AG09309 (cell line): ENCODE data around the gene NPAS1.

Experiments
- DNase-seq: peaks from one replicate; pipeline ENCODE4 v3.0.0-alpha.2; 2010; ENCODE audit warnings: low read depth
- H3K4me3 ChIP-seq: 2 replicates; pipeline ENCODE4 v1.5.1; 2011; ENCODE audit warnings: mild to moderate bottlenecking, low read depth, low read length, moderate library complexity; ENCODE audit not compliant: control insufficient read depth
- TF ChIP-seq, protein P1 (sequence below): IDR thresholded peaks from 2 replicates; pipeline ENCODE4 v1.5.1; 2011; ENCODE audit warnings: mild to moderate bottlenecking, low read depth, low read length, inconsistent platforms; ENCODE audit not compliant: insufficient read depth, control insufficient read depth; ENCODE audit errors: missing control alignments

NPAS1 gene

DNA sequence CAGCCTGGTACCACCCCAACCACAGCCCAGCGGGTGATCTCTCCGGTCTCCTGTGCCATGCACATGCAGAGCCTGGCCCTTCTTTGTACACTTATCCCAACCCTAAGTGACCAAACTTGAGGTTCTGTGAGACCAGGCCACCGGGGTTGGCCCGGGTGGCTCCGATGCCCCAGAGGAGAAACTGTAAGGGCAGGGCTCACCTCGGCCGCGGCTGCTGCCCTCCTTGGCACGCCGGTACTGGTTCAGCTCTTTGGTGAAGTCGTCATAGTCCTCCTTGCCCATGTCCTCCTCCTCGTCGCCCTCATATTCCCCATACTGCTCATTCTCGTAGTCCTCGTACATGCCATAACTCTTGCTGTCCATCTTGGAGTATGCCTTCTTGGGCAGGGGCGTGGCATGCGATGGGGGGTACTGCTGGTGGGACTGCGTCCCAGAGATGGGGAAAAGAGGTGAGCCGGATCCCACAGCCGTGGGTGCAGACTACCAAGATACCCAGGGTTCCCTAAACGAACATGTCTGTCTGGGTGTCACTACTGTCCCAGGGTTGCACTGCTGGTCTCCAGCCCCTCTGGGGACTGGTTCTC, 70.2 kb downstream of the NPAS1 start:
- H3K4me3 ChIP-seq, result no peak overlapping the region
- no peak for DNase-seq
- TF ChIP-seq, protein P1, sequence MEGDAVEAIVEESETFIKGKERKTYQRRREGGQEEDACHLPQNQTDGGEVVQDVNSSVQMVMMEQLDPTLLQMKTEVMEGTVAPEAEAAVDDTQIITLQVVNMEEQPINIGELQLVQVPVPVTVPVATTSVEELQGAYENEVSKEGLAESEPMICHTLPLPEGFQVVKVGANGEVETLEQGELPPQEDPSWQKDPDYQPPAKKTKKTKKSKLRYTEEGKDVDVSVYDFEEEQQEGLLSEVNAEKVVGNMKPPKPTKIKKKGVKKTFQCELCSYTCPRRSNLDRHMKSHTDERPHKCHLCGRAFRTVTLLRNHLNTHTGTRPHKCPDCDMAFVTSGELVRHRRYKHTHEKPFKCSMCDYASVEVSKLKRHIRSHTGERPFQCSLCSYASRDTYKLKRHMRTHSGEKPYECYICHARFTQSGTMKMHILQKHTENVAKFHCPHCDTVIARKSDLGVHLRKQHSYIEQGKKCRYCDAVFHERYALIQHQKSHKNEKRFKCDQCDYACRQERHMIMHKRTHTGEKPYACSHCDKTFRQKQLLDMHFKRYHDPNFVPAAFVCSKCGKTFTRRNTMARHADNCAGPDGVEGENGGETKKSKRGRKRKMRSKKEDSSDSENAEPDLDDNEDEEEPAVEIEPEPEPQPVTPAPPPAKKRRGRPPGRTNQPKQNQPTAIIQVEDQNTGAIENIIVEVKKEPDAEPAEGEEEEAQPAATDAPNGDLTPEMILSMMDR, result no peak

DNA sequence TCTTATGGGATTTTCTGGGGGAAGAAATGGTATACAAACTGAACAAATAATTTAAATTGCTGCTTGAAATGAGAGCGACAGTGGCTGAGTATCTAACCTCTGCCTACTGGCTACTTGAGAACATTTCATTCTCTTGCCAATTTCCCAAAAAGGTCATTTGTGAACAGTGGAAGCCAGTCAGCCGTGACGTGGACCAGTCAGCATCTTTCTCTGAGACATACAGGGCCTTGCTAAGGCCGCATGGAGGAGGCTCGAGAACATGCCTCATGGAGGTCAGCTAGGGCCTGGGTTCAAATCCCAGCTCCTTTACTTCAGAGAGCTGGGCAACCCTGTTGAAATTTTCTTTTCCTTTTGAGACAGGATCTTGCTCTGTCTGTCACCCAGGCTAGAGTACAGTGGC, 73.6 kb downstream of the NPAS1 start:
- DNase-seq, result no peak
- TF ChIP-seq, protein P1, result no peak
- no peak overlapping the region for H3K4me3 ChIP-seq

DNA sequence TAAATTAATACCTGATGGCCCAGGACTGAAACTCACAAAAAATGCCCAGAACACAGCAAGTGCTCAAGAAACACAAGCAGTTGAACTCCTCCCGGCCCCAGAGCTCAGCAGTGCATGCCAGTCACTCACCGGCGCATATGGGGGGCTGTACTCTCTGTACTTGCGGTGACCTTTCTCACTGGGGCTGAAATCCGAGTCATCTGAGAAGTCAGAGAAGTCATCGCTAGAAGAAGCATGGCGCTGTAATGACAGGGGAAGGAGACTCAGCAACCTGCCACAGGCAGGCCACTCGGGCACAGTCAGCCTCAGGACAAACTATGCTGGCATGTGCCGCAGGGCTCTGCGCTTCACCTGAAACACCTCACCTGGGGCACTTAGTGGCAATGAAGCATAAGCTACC, 74.2 kb downstream of the NPAS1 start:
- TF ChIP-seq, protein P1, result no peak
- no peak for DNase-seq
- no peak overlapping the region for H3K4me3 ChIP-seq

DNA sequence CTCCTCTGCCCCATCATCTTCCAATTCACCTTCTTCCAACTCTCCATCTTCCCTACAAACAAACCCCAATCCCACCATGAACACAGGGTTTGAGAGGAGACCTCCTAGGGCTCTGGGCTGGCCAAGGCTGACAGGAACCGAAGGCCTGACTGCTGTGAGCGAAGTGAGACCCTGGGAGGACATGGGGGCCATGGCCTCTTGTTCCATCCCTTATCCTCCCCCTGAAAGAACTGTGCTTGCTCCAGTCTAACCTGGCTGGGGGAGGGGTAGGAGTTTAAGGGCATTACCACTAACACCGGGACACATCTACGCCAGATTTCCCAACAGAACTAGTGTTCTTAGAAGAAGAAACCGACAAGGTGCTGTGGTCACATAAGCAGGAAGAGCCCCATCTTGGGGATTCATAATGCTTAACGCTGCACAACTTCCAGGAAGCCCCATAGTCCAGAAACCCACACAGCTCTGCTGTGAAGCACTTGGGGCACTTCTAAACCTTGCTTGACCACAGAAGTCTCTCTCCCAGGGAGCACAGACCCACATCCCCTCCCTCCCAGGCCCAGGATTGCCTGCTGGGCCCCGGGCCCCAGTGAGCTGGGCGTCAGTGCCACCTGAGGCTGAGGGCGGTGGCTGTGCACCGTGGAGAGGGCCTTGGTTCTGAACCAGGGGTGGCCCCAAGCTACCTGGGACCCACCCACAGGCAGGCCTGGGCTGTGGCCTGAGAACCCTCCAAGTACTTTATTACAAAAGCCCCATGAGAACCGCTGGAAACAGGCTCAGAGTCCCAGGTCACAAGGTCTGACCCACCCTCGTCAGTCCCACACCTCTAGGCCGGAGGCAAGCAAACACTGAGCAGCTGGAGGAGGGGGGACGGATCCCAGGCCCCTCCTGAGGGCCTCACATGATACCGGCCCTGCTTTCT, 75.2 kb downstream of the NPAS1 start:
- TF ChIP-seq, protein P1, result no peak
- DNase-seq, result no peak
- H3K4me3 ChIP-seq, result no peak overlapping the region
